GM12874 (cell line): ENCODE measurements around the gene DPP9.
A peak's percentile ranks its signal among the peaks of the same experiment; 100 is the strongest.

Experiments
- TF ChIP-seq, protein P1 (sequence below): IDR thresholded peaks from 2 replicates; pipeline ENCODE4 v1.5.1; 2011; ENCODE audit warnings: low read depth, mild to moderate bottlenecking, control low read depth, low read length, moderate library complexity; ENCODE audit not compliant: insufficient read depth

DPP9 gene

GRCh38 chr19:4635754-4636116, 87.9 kb downstream of the DPP9 start:
- TF ChIP-seq, protein P1, sequence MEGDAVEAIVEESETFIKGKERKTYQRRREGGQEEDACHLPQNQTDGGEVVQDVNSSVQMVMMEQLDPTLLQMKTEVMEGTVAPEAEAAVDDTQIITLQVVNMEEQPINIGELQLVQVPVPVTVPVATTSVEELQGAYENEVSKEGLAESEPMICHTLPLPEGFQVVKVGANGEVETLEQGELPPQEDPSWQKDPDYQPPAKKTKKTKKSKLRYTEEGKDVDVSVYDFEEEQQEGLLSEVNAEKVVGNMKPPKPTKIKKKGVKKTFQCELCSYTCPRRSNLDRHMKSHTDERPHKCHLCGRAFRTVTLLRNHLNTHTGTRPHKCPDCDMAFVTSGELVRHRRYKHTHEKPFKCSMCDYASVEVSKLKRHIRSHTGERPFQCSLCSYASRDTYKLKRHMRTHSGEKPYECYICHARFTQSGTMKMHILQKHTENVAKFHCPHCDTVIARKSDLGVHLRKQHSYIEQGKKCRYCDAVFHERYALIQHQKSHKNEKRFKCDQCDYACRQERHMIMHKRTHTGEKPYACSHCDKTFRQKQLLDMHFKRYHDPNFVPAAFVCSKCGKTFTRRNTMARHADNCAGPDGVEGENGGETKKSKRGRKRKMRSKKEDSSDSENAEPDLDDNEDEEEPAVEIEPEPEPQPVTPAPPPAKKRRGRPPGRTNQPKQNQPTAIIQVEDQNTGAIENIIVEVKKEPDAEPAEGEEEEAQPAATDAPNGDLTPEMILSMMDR = no peak

DNA sequence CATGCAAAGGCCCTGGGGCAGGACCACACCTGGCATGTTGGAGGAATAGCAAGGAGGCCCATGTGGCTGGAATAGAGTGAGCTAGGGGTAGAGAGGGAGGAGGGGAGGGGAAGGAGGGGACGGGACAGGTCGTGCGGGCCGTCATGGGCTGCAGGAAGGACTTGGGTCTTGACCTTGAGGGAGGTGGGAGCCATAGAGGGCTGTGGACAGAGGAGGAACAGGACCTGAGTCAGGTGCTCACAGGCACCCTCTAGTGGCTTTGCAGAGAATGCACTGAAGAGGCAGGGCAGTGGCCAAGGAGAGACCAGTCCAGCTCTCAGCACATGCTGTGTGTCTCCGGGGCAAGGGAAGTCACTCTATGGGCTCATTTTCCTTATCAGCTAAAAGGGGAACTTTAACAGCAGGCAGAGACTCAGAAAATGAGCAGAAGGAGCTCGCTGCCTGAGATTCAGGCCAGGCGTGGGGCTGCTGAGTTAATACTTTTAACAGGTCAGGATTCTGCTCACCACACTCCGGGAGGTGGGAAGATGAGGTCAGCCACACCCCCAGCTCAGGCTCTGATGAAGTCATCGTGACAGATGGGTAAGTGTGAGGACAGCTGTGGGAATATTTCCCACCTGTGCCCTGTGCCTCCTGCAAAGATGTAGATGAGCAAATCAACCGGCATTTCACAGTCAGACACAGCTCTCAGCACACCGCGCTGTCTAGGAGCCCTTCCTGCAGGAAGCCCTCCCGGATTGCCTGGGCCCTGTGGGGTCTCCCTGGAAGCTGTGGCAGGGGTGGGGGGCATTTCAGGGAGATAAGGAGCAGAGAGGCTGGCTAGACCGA, 90.3 kb downstream of the DPP9 start:
- TF ChIP-seq, protein P1 = peak; percentile 94
